Liver (tissue), 9 donors: Measurements from ENCODE around the gene FIBP. TPM values are rescaled to one million over a fixed set of nuclear protein-coding genes. Genes with fewer than 3 reads are reported as not detected.
A peak's percentile ranks its signal among the peaks of the same experiment; 100 is the strongest.

Experiments used
- DNase-seq: peaks from one replicate; pipeline ENCODE4 v3.0.0-alpha.2; 2017; ENCODE audit warnings: low spot score
- H3K27ac ChIP-seq, 2 donors: one replicate each; pipeline ENCODE4 v1.7.0; 2013; ENCODE audit warnings: inconsistent platforms in 2 of 2, low read length in 2 of 2, control low read depth in 1 of 2, low read depth in 1 of 2, mild to moderate bottlenecking in 1 of 2
- H3K27me3 ChIP-seq, 4 donors: one replicate each; pipeline versions ENCODE4 v1.6.1 to v1.7.0; 2013; ENCODE audit warnings: low read length in 3 of 4, inconsistent platforms in 1 of 4, mild to moderate bottlenecking in 1 of 4, moderate library complexity in 1 of 4; ENCODE audit not compliant: control insufficient read depth in 4 of 4, insufficient read depth in 4 of 4
- H3K36me3 ChIP-seq, 4 donors: one replicate each; pipeline versions ENCODE4 v1.6.1 to v1.7.0; 2013; ENCODE audit warnings: low read length in 3 of 4, mild to moderate bottlenecking in 3 of 4, low read depth in 1 of 4, moderate library complexity in 1 of 4; ENCODE audit not compliant: control insufficient read depth in 4 of 4, insufficient read depth in 3 of 4
- H3K4me1 ChIP-seq, 4 donors: one replicate each; pipeline versions ENCODE4 v1.6.1 to v1.7.0; 2013; ENCODE audit warnings: low read length in 3 of 4, mild to moderate bottlenecking in 3 of 4, moderate library complexity in 1 of 4; ENCODE audit not compliant: control insufficient read depth in 4 of 4, insufficient read depth in 4 of 4
- H3K4me3 ChIP-seq, 3 donors: one replicate each; pipeline versions ENCODE4 v1.6.1 to v1.7.0; 2013; ENCODE audit warnings: low read length in 3 of 3, control low read depth in 1 of 3, low read depth in 1 of 3, mild to moderate bottlenecking in 1 of 3
- H3K9ac ChIP-seq, 2 donors: one replicate each; pipeline ENCODE4 v1.7.0; 2013; ENCODE audit warnings: low read length in 2 of 2, mild to moderate bottlenecking in 2 of 2, moderate library complexity in 2 of 2, control low read depth in 1 of 2, low read depth in 1 of 2
- H3K9me3 ChIP-seq, 4 donors: one replicate each; pipeline versions ENCODE4 v1.6.1 to v1.7.0; 2013; ENCODE audit warnings: low read length in 3 of 4; ENCODE audit not compliant: control insufficient read depth in 4 of 4
- EGR1 ChIP-seq, 2 donors: IDR thresholded peaks; 2 replicates each; pipeline ENCODE4 v1.6.1; 2016 to 2018; ENCODE audit warnings: antibody characterized with exemption in 2 of 2, low read depth in 2 of 2
- FOXA1 ChIP-seq: IDR thresholded peaks from 2 replicates; pipeline ENCODE4 v1.6.1; 2016; ENCODE audit warnings: antibody characterized with exemption
- FOXA2 ChIP-seq: IDR thresholded peaks from 2 replicates; pipeline ENCODE4 v1.6.1; 2016; ENCODE audit warnings: antibody characterized with exemption
- GABPA ChIP-seq, 2 donors: IDR thresholded peaks in 1 of 2; conservative IDR thresholded peaks in 1 of 2; 2 replicates each; pipeline ENCODE4 v1.6.1; 2016; ENCODE audit warnings: antibody characterized with exemption in 2 of 2, mild to moderate bottlenecking in 1 of 2, moderate library complexity in 1 of 2
- HNF4A ChIP-seq, 2 donors: conservative IDR thresholded peaks; 2 replicates each; pipeline ENCODE4 v1.6.1; 2016; ENCODE audit warnings: antibody characterized with exemption in 2 of 2, mild to moderate bottlenecking in 2 of 2
- HNF4G ChIP-seq: IDR thresholded peaks from 2 replicates; pipeline ENCODE4 v1.6.1; 2016; ENCODE audit warnings: antibody characterized with exemption
- JUND ChIP-seq, 2 donors: IDR thresholded peaks; 2 replicates each; pipeline ENCODE4 v1.6.1; 2016; ENCODE audit warnings: antibody characterized with exemption in 2 of 2
- NR2F2 ChIP-seq: IDR thresholded peaks from 2 replicates; pipeline ENCODE4 v1.6.1; 2016; ENCODE audit warnings: antibody characterized with exemption
- RAD21 ChIP-seq, 2 donors: IDR thresholded peaks; 2 replicates each; pipeline ENCODE4 v1.6.1; 2016; ENCODE audit warnings: antibody characterized with exemption in 2 of 2, mild to moderate bottlenecking in 2 of 2
- TAF1 ChIP-seq: conservative IDR thresholded peaks from 2 replicates; pipeline ENCODE4 v1.6.1; 2016; ENCODE audit warnings: antibody characterized with exemption, mild to moderate bottlenecking
- YY1 ChIP-seq: IDR thresholded peaks from 2 replicates; pipeline ENCODE4 v1.6.1; 2016; ENCODE audit warnings: antibody characterized with exemption, mild to moderate bottlenecking
- WGBS: extraction: QIAGEN DNeasy Blood & Tissue Kit; methylation state at CpG from one replicate; pipeline ENCODE4 v1.1.7; 2013; 5-methylcytosine and 5-hydroxymethylcytosine counted together
- polyA plus RNA-seq, 2 donors: library from polyadenylated mRNA; stranded (reverse) in 1 of 2; unstranded in 1 of 2; fragments of 200-250 nt in 1 of 2; fragments of >200 nt in 1 of 2; fragmentation: Nextera tagmentation in 1 of 2; extraction: Ambion mirVana in 1 of 2; gene quantifications; one replicate each; pipeline versions ENCODE4 v1.2.1 to v1.2.3, GENCODE V29; 2013 to 2015
- total RNA-seq, 2 donors: library from RNA; depleted of rRNA; stranded (reverse); fragments of >200 nt; gene quantifications; one replicate each; pipeline ENCODE4 v1.2.3, GENCODE V29; 2014
- TF ChIP-seq, protein P1 (sequence below): IDR thresholded peaks from 2 replicates; pipeline ENCODE4 v1.6.1; 2016; ENCODE audit warnings: antibody characterized with exemption
- TF ChIP-seq, protein P2 (sequence below): IDR thresholded peaks from 2 replicates; pipeline ENCODE4 v1.6.1; 2016; ENCODE audit warnings: antibody characterized with exemption
- TF ChIP-seq, protein P3 (sequence below): IDR thresholded peaks from 2 replicates; pipeline ENCODE4 v1.6.1; 2016; ENCODE audit warnings: antibody characterized with exemption, mild to moderate bottlenecking
- TF ChIP-seq, protein P4 (sequence below): fragments of 150-350 bp; IDR thresholded peaks from 2 replicates; pipeline ENCODE4 v1.5.1; 2017; ENCODE audit warnings: improper control_type of control experiment, low read depth, low read length; ENCODE audit not compliant: missing input control
- TF ChIP-seq, protein P5 (sequence below): IDR thresholded peaks from 2 replicates; pipeline ENCODE4 v1.6.1; 2016; ENCODE audit warnings: antibody characterized with exemption
- donor health status: healthy.
- donor health status: healthy.
- donor health status: healthy.
- donor health status: healthy.
- donor health status: healthy.

The FIBP gene
- total and polyA plus RNA-seq, 4 donors, result 23.7 to 45.4 (median 29.1) TPM

DNA sequence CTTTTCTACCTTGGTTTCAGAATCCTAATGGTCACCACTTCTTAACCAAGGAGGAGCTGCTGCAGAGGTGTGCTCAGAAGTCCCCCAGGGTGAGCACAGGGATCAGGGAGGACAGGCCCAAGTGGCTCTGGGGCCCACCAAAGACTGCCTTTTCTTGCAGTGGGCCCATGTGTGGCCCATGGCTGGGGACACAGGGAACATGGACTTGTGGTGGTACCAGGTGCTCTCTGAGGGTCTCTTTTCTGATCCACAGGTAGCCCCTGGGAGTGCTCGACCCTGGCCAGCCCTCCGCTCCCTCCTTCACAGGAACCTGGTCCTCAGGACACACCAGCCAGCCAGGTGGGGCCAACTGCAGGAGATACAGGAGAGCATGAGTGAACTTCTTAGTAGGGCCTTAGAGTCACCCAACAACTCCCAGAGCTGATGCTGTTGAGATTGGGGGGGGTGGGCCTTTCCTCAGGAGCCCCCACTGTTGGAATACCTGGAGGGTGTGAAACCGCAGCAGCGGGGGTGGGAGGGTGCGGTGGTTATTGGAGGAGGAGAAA, 26.0 kb downstream of the FIBP start (continued):
- TF ChIP-seq, protein P1, sequence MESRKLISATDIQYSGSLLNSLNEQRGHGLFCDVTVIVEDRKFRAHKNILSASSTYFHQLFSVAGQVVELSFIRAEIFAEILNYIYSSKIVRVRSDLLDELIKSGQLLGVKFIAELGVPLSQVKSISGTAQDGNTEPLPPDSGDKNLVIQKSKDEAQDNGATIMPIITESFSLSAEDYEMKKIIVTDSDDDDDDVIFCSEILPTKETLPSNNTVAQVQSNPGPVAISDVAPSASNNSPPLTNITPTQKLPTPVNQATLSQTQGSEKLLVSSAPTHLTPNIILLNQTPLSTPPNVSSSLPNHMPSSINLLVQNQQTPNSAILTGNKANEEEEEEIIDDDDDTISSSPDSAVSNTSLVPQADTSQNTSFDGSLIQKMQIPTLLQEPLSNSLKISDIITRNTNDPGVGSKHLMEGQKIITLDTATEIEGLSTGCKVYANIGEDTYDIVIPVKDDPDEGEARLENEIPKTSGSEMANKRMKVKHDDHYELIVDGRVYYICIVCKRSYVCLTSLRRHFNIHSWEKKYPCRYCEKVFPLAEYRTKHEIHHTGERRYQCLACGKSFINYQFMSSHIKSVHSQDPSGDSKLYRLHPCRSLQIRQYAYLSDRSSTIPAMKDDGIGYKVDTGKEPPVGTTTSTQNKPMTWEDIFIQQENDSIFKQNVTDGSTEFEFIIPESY, result no peak
- TF ChIP-seq, protein P2, sequence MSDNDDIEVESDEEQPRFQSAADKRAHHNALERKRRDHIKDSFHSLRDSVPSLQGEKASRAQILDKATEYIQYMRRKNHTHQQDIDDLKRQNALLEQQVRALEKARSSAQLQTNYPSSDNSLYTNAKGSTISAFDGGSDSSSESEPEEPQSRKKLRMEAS, result no peak

DNA sequence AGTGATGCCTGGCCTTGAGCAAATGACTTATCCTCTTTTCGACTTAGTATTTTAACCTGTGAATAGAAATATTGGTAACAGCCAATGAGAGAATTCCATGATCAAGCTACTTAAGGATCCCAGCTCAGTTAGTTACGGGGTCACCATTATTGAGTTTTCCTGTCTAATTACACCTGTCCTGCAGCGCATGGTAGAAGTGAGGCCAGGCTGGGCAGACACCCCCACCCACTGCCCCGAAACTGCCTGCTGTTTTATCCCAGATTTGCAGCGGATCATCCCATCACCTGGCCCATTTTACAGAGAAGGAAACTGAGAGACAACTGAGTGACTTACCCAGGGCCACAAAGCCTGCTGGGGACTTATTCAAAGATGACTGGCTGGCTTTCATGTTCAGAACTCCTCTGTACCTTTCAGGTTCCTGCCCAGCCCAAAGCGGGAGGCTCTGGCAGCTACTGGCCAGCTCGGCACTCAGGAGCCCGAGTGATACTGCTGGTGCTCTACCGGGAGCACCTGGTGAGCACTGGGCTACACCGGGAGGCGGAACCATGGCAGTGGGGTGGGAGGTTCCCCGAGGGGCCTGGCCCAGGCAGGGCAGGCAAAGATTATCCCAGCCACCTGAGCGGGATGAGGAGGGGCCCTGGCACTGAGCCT, 26.6 kb downstream of the FIBP start:
- TF ChIP-seq GABPA (IDR thresholded peaks at IDR 0.05 in 1 of 2, conservative IDR thresholded peaks at IDR 0.05 in 1 of 2) (no peak), RAD21 (IDR thresholded peaks at IDR 0.05) (no peak)
- WGBS, result 92% methylated on average over 13 of the region's 13 CpGs
- Histone ChIP-seq H3K9ac (peak overlapping the region; percentile 70 to 84), H3K27me3 (no peaks in the 10 kb centered on the region), H3K4me1 (peaks cover 9 to 32% (median 22%) of the 10 kb centered on the region in 4 donors), H3K4me3 (peak overlapping the region in 2 of 3 donors; percentile 59 to 84), H3K9me3 (no peaks in the 10 kb centered on the region), H3K27ac (no peak overlapping the region), H3K36me3 (peaks cover 13 to 36% (median 23%) of the 10 kb centered on the region in 4 donors)
- no peak for DNase-seq

DNA sequence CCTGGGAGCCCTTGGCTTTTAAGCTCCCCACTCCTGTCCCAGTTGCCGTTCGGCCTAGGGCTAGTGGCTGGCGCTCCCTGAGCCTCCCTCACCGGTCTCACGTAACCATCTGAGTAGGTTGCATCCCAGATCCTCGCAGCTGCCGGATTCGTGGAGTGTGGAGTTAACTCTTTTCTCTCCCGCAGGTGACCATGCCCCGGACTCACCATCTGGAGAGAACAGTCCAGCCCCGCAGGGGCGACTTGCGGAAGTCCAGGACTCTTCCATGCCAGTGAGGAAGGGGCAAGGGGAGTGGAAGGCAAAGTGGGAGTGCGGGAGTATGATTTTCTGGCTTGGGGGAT, 27.1 kb downstream of the FIBP start:
- 17% methylated on average over 14 of the region's 14 CpGs for WGBS
- no peak for DNase-seq
- peak overlapping the region; percentile 81 to 96 for H3K27ac ChIP-seq
- H3K36me3 ChIP-seq, result peaks cover 10 to 32% (median 23%) of the 10 kb centered on the region in 4 donors
- H3K9me3 ChIP-seq, result no peaks in the 10 kb centered on the region
- TF ChIP-seq, protein P1, result no peak
- TF ChIP-seq GABPA (IDR thresholded peaks at IDR 0.05 in 1 of 2, conservative IDR thresholded peaks at IDR 0.05 in 1 of 2) (no peak), FOXA2 (no peak), HNF4G (no peak), FOXA1 (no peak), NR2F2 (no peak), HNF4A (conservative IDR thresholded peaks at IDR 0.05) (no peak), RAD21 (IDR thresholded peaks at IDR 0.05) (no peak), YY1 (no peak), TAF1 (no peak), JUND (IDR thresholded peaks at IDR 0.05) (no peak), EGR1 (IDR thresholded peaks at IDR 0.05; ENCODE audit: low read depth in 2 of 2) (no peak)
- TF ChIP-seq, protein P3, sequence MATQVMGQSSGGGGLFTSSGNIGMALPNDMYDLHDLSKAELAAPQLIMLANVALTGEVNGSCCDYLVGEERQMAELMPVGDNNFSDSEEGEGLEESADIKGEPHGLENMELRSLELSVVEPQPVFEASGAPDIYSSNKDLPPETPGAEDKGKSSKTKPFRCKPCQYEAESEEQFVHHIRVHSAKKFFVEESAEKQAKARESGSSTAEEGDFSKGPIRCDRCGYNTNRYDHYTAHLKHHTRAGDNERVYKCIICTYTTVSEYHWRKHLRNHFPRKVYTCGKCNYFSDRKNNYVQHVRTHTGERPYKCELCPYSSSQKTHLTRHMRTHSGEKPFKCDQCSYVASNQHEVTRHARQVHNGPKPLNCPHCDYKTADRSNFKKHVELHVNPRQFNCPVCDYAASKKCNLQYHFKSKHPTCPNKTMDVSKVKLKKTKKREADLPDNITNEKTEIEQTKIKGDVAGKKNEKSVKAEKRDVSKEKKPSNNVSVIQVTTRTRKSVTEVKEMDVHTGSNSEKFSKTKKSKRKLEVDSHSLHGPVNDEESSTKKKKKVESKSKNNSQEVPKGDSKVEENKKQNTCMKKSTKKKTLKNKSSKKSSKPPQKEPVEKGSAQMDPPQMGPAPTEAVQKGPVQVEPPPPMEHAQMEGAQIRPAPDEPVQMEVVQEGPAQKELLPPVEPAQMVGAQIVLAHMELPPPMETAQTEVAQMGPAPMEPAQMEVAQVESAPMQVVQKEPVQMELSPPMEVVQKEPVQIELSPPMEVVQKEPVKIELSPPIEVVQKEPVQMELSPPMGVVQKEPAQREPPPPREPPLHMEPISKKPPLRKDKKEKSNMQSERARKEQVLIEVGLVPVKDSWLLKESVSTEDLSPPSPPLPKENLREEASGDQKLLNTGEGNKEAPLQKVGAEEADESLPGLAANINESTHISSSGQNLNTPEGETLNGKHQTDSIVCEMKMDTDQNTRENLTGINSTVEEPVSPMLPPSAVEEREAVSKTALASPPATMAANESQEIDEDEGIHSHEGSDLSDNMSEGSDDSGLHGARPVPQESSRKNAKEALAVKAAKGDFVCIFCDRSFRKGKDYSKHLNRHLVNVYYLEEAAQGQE, result no peak
- TF ChIP-seq, protein P4, sequence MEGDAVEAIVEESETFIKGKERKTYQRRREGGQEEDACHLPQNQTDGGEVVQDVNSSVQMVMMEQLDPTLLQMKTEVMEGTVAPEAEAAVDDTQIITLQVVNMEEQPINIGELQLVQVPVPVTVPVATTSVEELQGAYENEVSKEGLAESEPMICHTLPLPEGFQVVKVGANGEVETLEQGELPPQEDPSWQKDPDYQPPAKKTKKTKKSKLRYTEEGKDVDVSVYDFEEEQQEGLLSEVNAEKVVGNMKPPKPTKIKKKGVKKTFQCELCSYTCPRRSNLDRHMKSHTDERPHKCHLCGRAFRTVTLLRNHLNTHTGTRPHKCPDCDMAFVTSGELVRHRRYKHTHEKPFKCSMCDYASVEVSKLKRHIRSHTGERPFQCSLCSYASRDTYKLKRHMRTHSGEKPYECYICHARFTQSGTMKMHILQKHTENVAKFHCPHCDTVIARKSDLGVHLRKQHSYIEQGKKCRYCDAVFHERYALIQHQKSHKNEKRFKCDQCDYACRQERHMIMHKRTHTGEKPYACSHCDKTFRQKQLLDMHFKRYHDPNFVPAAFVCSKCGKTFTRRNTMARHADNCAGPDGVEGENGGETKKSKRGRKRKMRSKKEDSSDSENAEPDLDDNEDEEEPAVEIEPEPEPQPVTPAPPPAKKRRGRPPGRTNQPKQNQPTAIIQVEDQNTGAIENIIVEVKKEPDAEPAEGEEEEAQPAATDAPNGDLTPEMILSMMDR, result no peak
- TF ChIP-seq, protein P5, sequence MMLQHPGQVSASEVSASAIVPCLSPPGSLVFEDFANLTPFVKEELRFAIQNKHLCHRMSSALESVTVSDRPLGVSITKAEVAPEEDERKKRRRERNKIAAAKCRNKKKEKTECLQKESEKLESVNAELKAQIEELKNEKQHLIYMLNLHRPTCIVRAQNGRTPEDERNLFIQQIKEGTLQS, result no peak
- no peaks in the 10 kb centered on the region for H3K27me3 ChIP-seq
- H3K9ac ChIP-seq, result peak overlapping the region; percentile 70 to 84
- peak overlapping the region; percentile 59 to 89 (median 84) for H3K4me3 ChIP-seq
- H3K4me1 ChIP-seq, result peaks cover 10 to 37% (median 27%) of the 10 kb centered on the region in 4 donors
